ENCODE results near the gene EDDM3A.

DNA sequence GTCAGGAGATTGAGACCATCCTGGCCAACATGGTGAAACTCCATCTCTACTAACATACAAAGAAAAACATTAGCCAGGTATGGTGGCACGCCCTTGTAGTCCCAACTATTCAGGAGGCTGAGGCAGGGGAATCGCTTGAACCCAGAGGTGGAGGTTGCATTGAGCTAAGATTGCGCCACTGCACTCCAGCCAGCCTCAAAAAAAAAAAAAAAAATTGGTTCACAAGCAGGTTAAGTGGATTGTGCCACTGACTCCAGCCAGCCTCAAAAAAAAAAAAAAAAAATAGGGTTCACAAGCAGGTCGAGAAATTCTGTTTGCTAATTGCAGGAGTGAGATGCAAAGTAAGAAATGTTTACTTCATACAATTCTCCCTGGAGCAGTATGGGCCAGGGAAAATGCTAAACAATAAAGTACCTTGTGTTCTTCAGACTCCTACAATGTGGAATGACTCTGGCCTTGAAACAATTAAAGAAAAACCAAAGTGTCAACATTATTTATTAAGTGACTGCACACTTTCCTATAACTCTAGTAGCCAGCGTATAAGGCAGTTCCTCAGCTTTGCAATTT, 28.7 kb downstream of the EDDM3A start:
- no peak for TF ChIP-seq EZH2 (IDR thresholded peaks at IDR 0.05; ENCODE audit: insufficient read depth, low read length)
- TF ChIP-seq, protein P1, sequence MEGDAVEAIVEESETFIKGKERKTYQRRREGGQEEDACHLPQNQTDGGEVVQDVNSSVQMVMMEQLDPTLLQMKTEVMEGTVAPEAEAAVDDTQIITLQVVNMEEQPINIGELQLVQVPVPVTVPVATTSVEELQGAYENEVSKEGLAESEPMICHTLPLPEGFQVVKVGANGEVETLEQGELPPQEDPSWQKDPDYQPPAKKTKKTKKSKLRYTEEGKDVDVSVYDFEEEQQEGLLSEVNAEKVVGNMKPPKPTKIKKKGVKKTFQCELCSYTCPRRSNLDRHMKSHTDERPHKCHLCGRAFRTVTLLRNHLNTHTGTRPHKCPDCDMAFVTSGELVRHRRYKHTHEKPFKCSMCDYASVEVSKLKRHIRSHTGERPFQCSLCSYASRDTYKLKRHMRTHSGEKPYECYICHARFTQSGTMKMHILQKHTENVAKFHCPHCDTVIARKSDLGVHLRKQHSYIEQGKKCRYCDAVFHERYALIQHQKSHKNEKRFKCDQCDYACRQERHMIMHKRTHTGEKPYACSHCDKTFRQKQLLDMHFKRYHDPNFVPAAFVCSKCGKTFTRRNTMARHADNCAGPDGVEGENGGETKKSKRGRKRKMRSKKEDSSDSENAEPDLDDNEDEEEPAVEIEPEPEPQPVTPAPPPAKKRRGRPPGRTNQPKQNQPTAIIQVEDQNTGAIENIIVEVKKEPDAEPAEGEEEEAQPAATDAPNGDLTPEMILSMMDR (IDR thresholded peaks at IDR 0.05; ENCODE audit: insufficient read depth, low read depth, low read length) = no peak

All from astrocyte (in vitro differentiated cells and primary cell).